HEK293 (cell line): ENCODE measurements around the gene ITIH1.

Source experiments
- ZBTB11 ChIP-seq: fragments of 450-650 bp; formaldehyde crosslinking; conservative IDR thresholded peaks from 2 replicates; pipeline ENCODE4 v1.5.1; 2016; ENCODE audit warnings: low read depth, missing biosample characterization, missing genetic modification characterization
- ZBTB20 ChIP-seq: fragments of 450-650 bp; formaldehyde crosslinking; IDR thresholded peaks from 2 replicates; pipeline ENCODE4 v1.5.1; 2016; ENCODE audit warnings: missing biosample characterization, missing genetic modification characterization
- ZEB2 ChIP-seq: fragments of 450-650 bp; formaldehyde crosslinking; IDR thresholded peaks from 2 replicates; pipeline ENCODE4 v1.5.1; 2016; ENCODE audit warnings: missing biosample characterization, missing genetic modification characterization
- ZNF133 ChIP-seq: fragments of 450-650 bp; formaldehyde crosslinking; IDR thresholded peaks from 2 replicates; pipeline ENCODE4 v1.5.1; 2016; ENCODE audit warnings: missing biosample characterization, missing genetic modification characterization
- ZNF138 ChIP-seq: fragments of 450-650 bp; formaldehyde crosslinking; IDR thresholded peaks from 2 replicates; pipeline ENCODE4 v1.5.1; 2016; ENCODE audit warnings: missing biosample characterization, missing genetic modification characterization, borderline replicate concordance
- ZNF311 ChIP-seq: fragments of 450-650 bp; formaldehyde crosslinking; IDR thresholded peaks from 2 replicates; pipeline ENCODE4 v1.5.1; 2017; ENCODE audit warnings: missing biosample characterization, missing genetic modification characterization, borderline replicate concordance
- ZNF510 ChIP-seq: fragments of 450-650 bp; formaldehyde crosslinking; IDR thresholded peaks from 2 replicates; pipeline ENCODE4 v1.5.1; 2018; ENCODE audit warnings: mild to moderate bottlenecking, missing genetic modification characterization, missing biosample characterization; ENCODE audit not compliant: insufficient replicate concordance
- ZNF768 ChIP-seq: fragments of 450-650 bp; formaldehyde crosslinking; IDR thresholded peaks from 2 replicates; pipeline ENCODE4 v1.5.1; 2018; ENCODE audit warnings: missing biosample characterization, mild to moderate bottlenecking, missing genetic modification characterization
- TF ChIP-seq, protein P1 (sequence below): fragments of 450-650 bp; formaldehyde crosslinking; IDR thresholded peaks from 2 replicates; pipeline ENCODE4 v1.5.1; 2016; ENCODE audit warnings: missing biosample characterization, missing genetic modification characterization

GRCh38 chr3:52733256-52733891 lies 44.0 kb upstream of the ITIH1 start:
- TF ChIP-seq, protein P1, sequence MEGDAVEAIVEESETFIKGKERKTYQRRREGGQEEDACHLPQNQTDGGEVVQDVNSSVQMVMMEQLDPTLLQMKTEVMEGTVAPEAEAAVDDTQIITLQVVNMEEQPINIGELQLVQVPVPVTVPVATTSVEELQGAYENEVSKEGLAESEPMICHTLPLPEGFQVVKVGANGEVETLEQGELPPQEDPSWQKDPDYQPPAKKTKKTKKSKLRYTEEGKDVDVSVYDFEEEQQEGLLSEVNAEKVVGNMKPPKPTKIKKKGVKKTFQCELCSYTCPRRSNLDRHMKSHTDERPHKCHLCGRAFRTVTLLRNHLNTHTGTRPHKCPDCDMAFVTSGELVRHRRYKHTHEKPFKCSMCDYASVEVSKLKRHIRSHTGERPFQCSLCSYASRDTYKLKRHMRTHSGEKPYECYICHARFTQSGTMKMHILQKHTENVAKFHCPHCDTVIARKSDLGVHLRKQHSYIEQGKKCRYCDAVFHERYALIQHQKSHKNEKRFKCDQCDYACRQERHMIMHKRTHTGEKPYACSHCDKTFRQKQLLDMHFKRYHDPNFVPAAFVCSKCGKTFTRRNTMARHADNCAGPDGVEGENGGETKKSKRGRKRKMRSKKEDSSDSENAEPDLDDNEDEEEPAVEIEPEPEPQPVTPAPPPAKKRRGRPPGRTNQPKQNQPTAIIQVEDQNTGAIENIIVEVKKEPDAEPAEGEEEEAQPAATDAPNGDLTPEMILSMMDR (tag by site-specific recombination), result no peak
- no peak for TF ChIP-seq ZEB2 (tag by site-specific recombination)
- no peak for TF ChIP-seq ZNF768
- TF ChIP-seq ZBTB20, result no peak
- TF ChIP-seq ZBTB11 (tag by site-specific recombination), result no peak
- TF ChIP-seq ZNF138 (tag by site-specific recombination), result no peak
- TF ChIP-seq ZNF133, result no peak
- no peak for TF ChIP-seq ZNF311 (tag by site-specific recombination)
- no peak for TF ChIP-seq ZNF510 (tag by site-specific recombination)
